ENCODE data around the gene TRAPPC11. TPM values are rescaled to one million over a fixed set of nuclear protein-coding genes. Genes with fewer than 3 reads are reported as not detected.

Gene TRAPPC11
- total and polyA plus RNA-seq, 11 donors, result 10.4 to 28.5 (median 21.6) TPM

DNA sequence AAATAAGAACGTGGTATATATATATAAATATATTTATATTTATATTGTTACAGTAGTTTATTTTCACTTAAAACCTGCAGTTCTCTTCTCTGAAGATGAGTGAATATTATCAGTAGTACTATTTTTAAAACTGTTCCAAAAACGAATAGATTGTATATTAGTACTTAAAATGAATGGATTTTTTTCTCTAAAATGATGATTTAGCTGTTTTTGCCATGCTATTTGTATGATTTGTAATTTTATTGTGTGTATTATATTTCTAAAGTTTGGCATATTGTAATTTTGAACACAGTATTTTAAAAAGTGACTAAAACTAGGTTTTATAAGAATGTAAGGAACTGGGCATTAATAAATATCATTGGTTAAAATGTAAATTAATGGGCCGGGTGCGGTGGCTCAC, 22.0 kb downstream of the TRAPPC11 start:
- no peaks in the 10 kb centered on the region for H3K9me3 ChIP-seq
- ATAC-seq (no peak), DNase-seq (no peak)
- intact Hi-C loops (cut with DNase I), result no loop called here
- no peak overlapping the region for H3K4me3 ChIP-seq
- no peaks in the 10 kb centered on the region for H3K4me1 ChIP-seq
- no peaks in the 10 kb centered on the region for H3K27me3 ChIP-seq
- peaks cover 0 to 100% (median 92%) of the 10 kb centered on the region in 9 donors for H3K36me3 ChIP-seq
- TF ChIP-seq CTCF (IDR thresholded peaks at IDR 0.05) (no peak), POLR2A (IDR thresholded peaks at IDR 0.05) (no peak)
- no peak overlapping the region for H3K27ac ChIP-seq
- WGBS, 4 donors, result 90 to 93% (median 92%) methylated on average over 4 of the region's 4 CpGs

- H3K36me3 ChIP-seq, result peaks cover 0 to 100% (median 89%) of the 10 kb centered on the region in 9 donors
- WGBS, 4 donors, result 80 to 88% (median 84%) methylated on average over 2 of the region's 2 CpGs
- no peak for ATAC-seq
- H3K27ac ChIP-seq, result no peak overlapping the region
- no peak for DNase-seq
- intact Hi-C loops (cut with DNase I), result no loop called here
- TF ChIP-seq POLR2A (IDR thresholded peaks at IDR 0.05) (no peak), CTCF (IDR thresholded peaks at IDR 0.05) (no peak)
- H3K9me3 ChIP-seq, result no peaks in the 10 kb centered on the region
- H3K27me3 ChIP-seq, result no peaks in the 10 kb centered on the region
- H3K4me1 ChIP-seq, result no peaks in the 10 kb centered on the region
- H3K4me3 ChIP-seq, result no peak overlapping the region
Measured at GRCh38 chr4:183686461-183686860, 27.4 kb downstream of the TRAPPC11 start.

DNA sequence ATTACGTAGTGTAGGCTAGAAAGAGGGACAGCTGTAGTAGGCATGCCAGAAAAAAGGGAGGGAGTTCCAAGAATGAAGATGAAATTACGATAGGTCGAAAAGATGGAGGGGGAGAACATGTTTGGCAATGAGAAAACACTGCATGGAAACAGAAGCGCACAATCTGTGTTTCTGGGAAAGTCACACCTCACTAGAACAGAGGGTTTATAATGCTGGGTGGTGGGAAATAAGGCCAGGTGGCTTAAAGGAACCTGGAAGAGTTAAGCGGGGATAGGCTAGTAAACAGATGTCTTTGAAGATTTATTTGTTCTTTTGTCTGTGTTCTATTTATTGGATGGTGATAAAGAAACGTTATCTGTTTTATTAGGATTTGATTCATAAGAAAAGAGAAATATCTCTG, 29.1 kb downstream of the TRAPPC11 start:
- no peak for ATAC-seq
- TF ChIP-seq CTCF (IDR thresholded peaks at IDR 0.05) (no peak), POLR2A (IDR thresholded peaks at IDR 0.05) (no peak)
- no peaks in the 10 kb centered on the region for H3K4me1 ChIP-seq
- H3K27ac ChIP-seq, result no peak overlapping the region
- peaks cover 0 to 100% (median 94%) of the 10 kb centered on the region in 9 donors for H3K36me3 ChIP-seq
- H3K27me3 ChIP-seq, result no peaks in the 10 kb centered on the region
- H3K4me3 ChIP-seq, result no peak overlapping the region
- H3K9me3 ChIP-seq, result no peaks in the 10 kb centered on the region
- DNase-seq, result no peak
- WGBS, 4 donors, result 79 to 85% (median 82%) methylated on average over 6 of the region's 6 CpGs
- intact Hi-C loops (cut with DNase I), result no loop called here

- ATAC-seq (no peak), DNase-seq (no peak)
- no peaks in the 10 kb centered on the region for H3K27me3 ChIP-seq
- H3K9me3 ChIP-seq, result no peaks in the 10 kb centered on the region
- intact Hi-C loops (cut with DNase I), result no loop called here
- H3K27ac ChIP-seq, result no peak overlapping the region
- no peak for TF ChIP-seq POLR2A (IDR thresholded peaks at IDR 0.05)
- no peak for TF ChIP-seq CTCF (IDR thresholded peaks at IDR 0.05)
- peaks cover 0 to 100% (median 94%) of the 10 kb centered on the region in 9 donors for H3K36me3 ChIP-seq
- H3K4me1 ChIP-seq, result no peaks in the 10 kb centered on the region
- no peak overlapping the region for H3K4me3 ChIP-seq
Measured at GRCh38 chr4:183691006-183691405, 31.9 kb downstream of the TRAPPC11 start.
